H9 (cell line): ENCODE measurements around the gene STMN1. TPM values are rescaled to one million over a fixed set of nuclear protein-coding genes. Genes with fewer than 3 reads are reported as not detected.

ENCODE experiments used
- DNase-seq: peaks from one replicate; pipeline ENCODE4 v3.0.0-alpha.2; 2017
- H2AFZ ChIP-seq: one replicate; pipeline ENCODE4 v1.6.1; 2013; ENCODE audit warnings: mild to moderate bottlenecking, low read length, control low read depth, moderate library complexity
- H2AK5ac ChIP-seq: 2 replicates; pipeline ENCODE4 v1.6.1; 2013; ENCODE audit warnings: low read length, control low read depth, mixed read lengths; ENCODE audit not compliant: insufficient read length
- H2BK120ac ChIP-seq: one replicate; pipeline ENCODE4 v1.6.1; 2013; ENCODE audit warnings: low read depth, mild to moderate bottlenecking, low read length, control low read depth, inconsistent platforms; ENCODE audit not compliant: poor library complexity, severe bottlenecking
- H2BK12ac ChIP-seq: 2 replicates; pipeline ENCODE4 v1.6.1; 2013; ENCODE audit warnings: low read length, control low read depth, mixed read lengths, low read depth; ENCODE audit not compliant: insufficient read length
- H2BK15ac ChIP-seq: 2 replicates; pipeline ENCODE4 v1.6.1; 2013; ENCODE audit warnings: low read depth, low read length, control low read depth
- H2BK20ac ChIP-seq: one replicate; pipeline ENCODE4 v1.6.1; 2013; ENCODE audit warnings: low read depth, mild to moderate bottlenecking, low read length, control low read depth, inconsistent platforms; ENCODE audit not compliant: poor library complexity, severe bottlenecking
- H2BK5ac ChIP-seq: 2 replicates; pipeline ENCODE4 v1.6.1; 2013; ENCODE audit warnings: low read length, control low read depth, mixed read lengths; ENCODE audit not compliant: insufficient read length
- H3K14ac ChIP-seq: 2 replicates; pipeline ENCODE4 v1.6.1; 2013; ENCODE audit warnings: low read length, control low read depth; ENCODE audit not compliant: insufficient read depth
- H3K18ac ChIP-seq: 2 replicates; pipeline ENCODE4 v1.6.1; 2013; ENCODE audit warnings: low read depth, mild to moderate bottlenecking, mixed read lengths, low read length, control low read depth; ENCODE audit not compliant: insufficient read length
- H3K23ac ChIP-seq: 2 replicates; pipeline ENCODE4 v1.6.1; 2013; ENCODE audit warnings: low read length, control low read depth, mixed read lengths, low read depth; ENCODE audit not compliant: insufficient read length
- H3K23me2 ChIP-seq: 2 replicates; pipeline ENCODE4 v1.6.1; 2013; ENCODE audit warnings: low read depth, mild to moderate bottlenecking, mixed read lengths, low read length, control low read depth; ENCODE audit not compliant: insufficient read length, poor library complexity, severe bottlenecking
- H3K27ac ChIP-seq: 2 replicates; pipeline ENCODE4 v1.5.1; 2013; ENCODE audit warnings: low read length, control low read depth, mixed read lengths, low read depth; ENCODE audit not compliant: insufficient read length
- H3K27me3 ChIP-seq: 2 replicates; pipeline ENCODE4 v1.6.1; 2013; ENCODE audit warnings: low read length, control low read depth, inconsistent platforms; ENCODE audit not compliant: insufficient read depth
- H3K4ac ChIP-seq: 2 replicates; pipeline ENCODE4 v1.6.1; 2013; ENCODE audit warnings: low read depth, mild to moderate bottlenecking, control low read depth, inconsistent platforms, low read length, moderate library complexity
- H3K4me1 ChIP-seq: 2 replicates; pipeline ENCODE4 v1.6.1; 2013; ENCODE audit warnings: low read length, control low read depth, inconsistent platforms; ENCODE audit not compliant: insufficient read depth
- H3K4me2 ChIP-seq: 2 replicates; pipeline ENCODE4 v1.6.1; 2013; ENCODE audit warnings: low read length, control low read depth, mixed read lengths; ENCODE audit not compliant: insufficient read length, insufficient read depth
- H3K56ac ChIP-seq: 2 replicates; pipeline ENCODE4 v1.6.1; 2013; ENCODE audit warnings: low read depth, mild to moderate bottlenecking, mixed read lengths, low read length, control low read depth; ENCODE audit not compliant: insufficient read length
- H3K79me1 ChIP-seq: 2 replicates; pipeline ENCODE4 v1.6.1; 2013; ENCODE audit warnings: low read depth, mild to moderate bottlenecking, moderate library complexity, low read length, control low read depth, inconsistent platforms; ENCODE audit not compliant: insufficient read depth, poor library complexity, severe bottlenecking
- H3K79me2 ChIP-seq: 2 replicates; pipeline ENCODE4 v1.6.1; 2013; ENCODE audit warnings: low read length, control low read depth, inconsistent platforms; ENCODE audit not compliant: insufficient read depth
- H3K9ac ChIP-seq: 2 replicates; pipeline ENCODE4 v1.6.1; 2013; ENCODE audit warnings: low read length, control low read depth, mixed read lengths; ENCODE audit not compliant: insufficient read length; ENCODE audit errors: extremely low read depth
- H3K9me3 ChIP-seq: one replicate; pipeline ENCODE4 v1.6.1; 2013; ENCODE audit warnings: low read depth, low read length, inconsistent platforms; ENCODE audit not compliant: control insufficient read depth
- H3T11ph ChIP-seq: one replicate; pipeline ENCODE4 v1.6.1; 2013; ENCODE audit warnings: mild to moderate bottlenecking, low read length, control low read depth, inconsistent platforms
- H4K20me1 ChIP-seq: one replicate; pipeline ENCODE4 v1.6.1; 2013; ENCODE audit not compliant: control insufficient read depth, insufficient read length, insufficient read depth
- H4K5ac ChIP-seq: 2 replicates; pipeline ENCODE4 v1.6.1; 2013; ENCODE audit warnings: low read depth, mild to moderate bottlenecking, mixed read lengths, low read length, control low read depth; ENCODE audit not compliant: insufficient read length
- H4K8ac ChIP-seq: replicated peaks from 2 replicates; pipeline ENCODE4 v1.6.1; 2013; ENCODE audit warnings: low read length, control low read depth, mixed read lengths, low read depth; ENCODE audit not compliant: insufficient read length
- H4K91ac ChIP-seq: 2 replicates; pipeline ENCODE4 v1.6.1; 2013; ENCODE audit warnings: low read depth, mild to moderate bottlenecking, moderate library complexity, mixed read lengths, low read length, control low read depth; ENCODE audit not compliant: insufficient read length
- H3K27ac Mint-ChIP-seq, 3 experiments: 2 replicates in 2 of 3; 3 replicates in 1 of 3; pipeline ENCODE4 v1.8.0; 2020 to 2021; ENCODE audit warnings: mixed read lengths in 3 of 3, mild to moderate bottlenecking in 1 of 3, moderate library complexity in 1 of 3
- H3K27me3 Mint-ChIP-seq: 2 replicates; pipeline ENCODE4 v1.8.0; 2021; ENCODE audit warnings: low read depth, mild to moderate bottlenecking, moderate library complexity, mixed read lengths
- H3K36me3 Mint-ChIP-seq, 3 experiments: 2 replicates in 2 of 3; 3 replicates in 1 of 3; pipeline ENCODE4 v1.8.0; 2020 to 2021; ENCODE audit warnings: low read depth in 3 of 3, mixed read lengths in 3 of 3; ENCODE audit not compliant: insufficient read depth in 1 of 3
- H3K4me1 Mint-ChIP-seq, 2 experiments: 2 replicates each; pipeline ENCODE4 v1.8.0; 2020; ENCODE audit warnings: mixed read lengths in 2 of 2
- H3K4me3 Mint-ChIP-seq, 2 experiments: 2 replicates in 1 of 2; 3 replicates in 1 of 2; pipeline ENCODE4 v1.8.0; 2020 to 2021; ENCODE audit warnings: mild to moderate bottlenecking in 2 of 2, mixed read lengths in 2 of 2, moderate library complexity in 1 of 2
- H3K9me3 Mint-ChIP-seq, 2 experiments: 2 replicates in 1 of 2; 3 replicates in 1 of 2; pipeline ENCODE4 v1.8.0; 2020; ENCODE audit warnings: mild to moderate bottlenecking in 2 of 2, mixed read lengths in 2 of 2, moderate library complexity in 1 of 2
- CTCF ChIP-seq: fragments of 200-600 bp; sonication (generic); conservative IDR thresholded peaks from 3 replicates; pipeline ENCODE4 v1.8.0; 2021; ENCODE audit warnings: antibody characterized with exemption, mild to moderate bottlenecking
- WGBS: extraction: QIAGEN DNeasy Blood & Tissue Kit; methylation state at CpG from one replicate; pipeline ENCODE4 v1.1.7; 2013; ENCODE audit warnings: missing lambda C conversion rate, low lambda C conversion rate, mixed read lengths; ENCODE audit not compliant: insufficient read length; ENCODE audit errors: extremely low coverage; 5-methylcytosine and 5-hydroxymethylcytosine counted together
- total RNA-seq: library from RNA; stranded (reverse); gene quantifications from 2 replicates; pipeline ENCODE4 v1.2.1, GENCODE V29; 2021

STMN1 gene
- total RNA-seq, 1 experiment from 2014 or later = 500 TPM

GRCh38 chr1:25900219-25900618 is 6.0 kb downstream of the STMN1 start:
- H3K9me3 Mint-ChIP-seq = peaks cover 0 to 1% of the 10 kb centered on the region in 2 experiments; a peak in 2 of 5 replicates
- no peak overlapping the region for H2AK5ac ChIP-seq
- peak overlapping the region in 1 of 3 experiments; percentile 41; a peak in 2 of 7 replicates for H3K27ac Mint-ChIP-seq
- no peak overlapping the region for H3T11ph ChIP-seq
- H2BK12ac ChIP-seq = no peak overlapping the region
- no peak overlapping the region for H4K5ac ChIP-seq
- no peaks in the 10 kb centered on the region; the same call in 1 of the 2 replicates for H3K4me1 ChIP-seq
- H3K23ac ChIP-seq = no peak overlapping the region
- H3K14ac ChIP-seq = no peak overlapping the region
- H2BK5ac ChIP-seq = no peak overlapping the region
- no CpG with 5 or more reads among the region's 5 CpGs for WGBS
- no peak overlapping the region for H3K56ac ChIP-seq
- H4K20me1 ChIP-seq = no peaks in the 10 kb centered on the region
- H2BK20ac ChIP-seq = no peak overlapping the region
- H2AFZ ChIP-seq = no peak overlapping the region
- no peak overlapping the region for H2BK15ac ChIP-seq
- H3K79me1 ChIP-seq = peaks cover 3% of the 10 kb centered on the region
- no peak overlapping the region for H4K8ac ChIP-seq
- H3K4me2 ChIP-seq = no peak overlapping the region
- H3K9me3 ChIP-seq = no peaks in the 10 kb centered on the region
- no peak for TF ChIP-seq CTCF
- H3K27me3 ChIP-seq = no peaks in the 10 kb centered on the region
- no peak for DNase-seq
- no peaks in the 10 kb centered on the region for H3K27me3 Mint-ChIP-seq
- no peak overlapping the region for H2BK120ac ChIP-seq
- no peak overlapping the region for H3K4ac ChIP-seq
- H3K4me1 Mint-ChIP-seq = peaks cover 49 to 57% of the 10 kb centered on the region in 2 experiments
- H3K23me2 ChIP-seq = no peaks in the 10 kb centered on the region
- no peak overlapping the region for H4K91ac ChIP-seq
- H3K18ac ChIP-seq = no peak overlapping the region
- H3K4me3 Mint-ChIP-seq = no peak overlapping the region
- H3K27ac ChIP-seq = no peak overlapping the region
- H3K36me3 Mint-ChIP-seq = peaks cover 41 to 64% (median 61%) of the 10 kb centered on the region in 3 experiments
- peaks cover 18% of the 10 kb centered on the region; the same call in 1 of the 2 replicates for H3K79me2 ChIP-seq
- H3K9ac ChIP-seq = no peak overlapping the region
